ENCODE data around the gene UBE3B. TPM values are rescaled to one million over a fixed set of nuclear protein-coding genes. Genes with fewer than 3 reads are reported as not detected.

The UBE3B gene
- total RNA-seq, 1 donor from 2014 or later, result 32.6 TPM

DNA sequence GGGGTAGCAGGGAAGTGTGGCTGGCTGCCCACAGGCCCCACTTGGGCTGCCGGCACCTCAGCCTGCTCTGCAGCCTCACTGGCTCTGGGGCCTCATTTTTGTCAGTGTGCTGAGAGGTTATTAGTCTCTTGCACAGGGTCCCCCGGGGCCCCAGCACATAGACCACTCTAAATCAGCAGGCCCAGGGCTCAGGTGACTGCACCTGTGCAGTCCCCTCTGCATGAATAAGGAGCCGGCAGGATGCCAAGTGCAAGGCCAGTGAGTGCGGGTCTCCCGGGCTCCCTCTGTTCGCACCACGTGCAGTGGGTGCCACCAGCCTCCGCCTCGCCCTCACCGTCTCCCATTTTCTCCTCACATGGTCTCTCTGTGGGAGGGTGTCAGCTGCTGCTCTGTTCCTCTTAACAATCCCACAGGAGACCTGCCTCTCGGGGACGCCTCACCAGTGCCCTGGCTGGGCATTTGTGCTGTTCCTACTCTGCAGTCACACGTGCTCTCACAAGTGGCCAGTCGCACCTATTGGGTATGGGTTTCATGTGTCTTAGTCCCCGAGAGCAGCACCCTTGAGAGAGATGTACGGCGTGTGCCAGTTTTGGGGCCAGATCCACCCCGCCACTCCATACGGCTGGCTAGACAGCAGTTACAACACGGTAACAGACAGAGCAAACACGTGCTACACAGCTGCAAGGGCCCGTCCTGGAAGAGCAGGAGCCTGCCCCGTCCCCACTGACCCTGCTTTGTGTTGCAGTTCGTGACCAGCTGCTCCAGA lies 55.5 kb downstream of the UBE3B start:
- DNase-seq (ENCODE audit: low read depth), result no peak
- H3K36me3 ChIP-seq (ENCODE audit: control insufficient read depth, insufficient read depth, low read length), result peaks cover 9% of the 10 kb centered on the region
- H3K4me3 ChIP-seq (ENCODE audit: low read depth, low read length), result no peak overlapping the region
- no peaks in the 10 kb centered on the region for H3K27me3 ChIP-seq (ENCODE audit: control insufficient read depth, insufficient read depth, low read length)
- TF ChIP-seq, protein P1, sequence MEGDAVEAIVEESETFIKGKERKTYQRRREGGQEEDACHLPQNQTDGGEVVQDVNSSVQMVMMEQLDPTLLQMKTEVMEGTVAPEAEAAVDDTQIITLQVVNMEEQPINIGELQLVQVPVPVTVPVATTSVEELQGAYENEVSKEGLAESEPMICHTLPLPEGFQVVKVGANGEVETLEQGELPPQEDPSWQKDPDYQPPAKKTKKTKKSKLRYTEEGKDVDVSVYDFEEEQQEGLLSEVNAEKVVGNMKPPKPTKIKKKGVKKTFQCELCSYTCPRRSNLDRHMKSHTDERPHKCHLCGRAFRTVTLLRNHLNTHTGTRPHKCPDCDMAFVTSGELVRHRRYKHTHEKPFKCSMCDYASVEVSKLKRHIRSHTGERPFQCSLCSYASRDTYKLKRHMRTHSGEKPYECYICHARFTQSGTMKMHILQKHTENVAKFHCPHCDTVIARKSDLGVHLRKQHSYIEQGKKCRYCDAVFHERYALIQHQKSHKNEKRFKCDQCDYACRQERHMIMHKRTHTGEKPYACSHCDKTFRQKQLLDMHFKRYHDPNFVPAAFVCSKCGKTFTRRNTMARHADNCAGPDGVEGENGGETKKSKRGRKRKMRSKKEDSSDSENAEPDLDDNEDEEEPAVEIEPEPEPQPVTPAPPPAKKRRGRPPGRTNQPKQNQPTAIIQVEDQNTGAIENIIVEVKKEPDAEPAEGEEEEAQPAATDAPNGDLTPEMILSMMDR (IDR thresholded peaks at IDR 0.05; ENCODE audit: insufficient read depth, low read length, severe bottlenecking), result no peak
- no peak for FAIRE-seq

DNA sequence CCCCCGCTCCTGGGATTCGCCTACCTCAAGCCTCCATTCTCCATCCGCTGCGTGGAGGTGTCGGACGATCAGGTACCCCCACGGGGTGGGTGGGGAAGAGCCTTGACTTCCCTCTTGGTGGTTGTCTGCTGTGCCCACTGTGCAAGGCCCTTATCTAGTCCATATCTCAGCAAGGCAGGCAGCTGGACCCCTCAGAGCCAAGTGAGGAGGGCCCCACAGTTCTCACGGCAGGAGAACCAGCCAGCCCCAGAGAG lies 56.0 kb downstream of the UBE3B start:
- Histone ChIP-seq H3K4me3 (ENCODE audit: low read depth, low read length) (no peak overlapping the region), H3K36me3 (ENCODE audit: control insufficient read depth, insufficient read depth, low read length) (peaks cover 9% of the 10 kb centered on the region), H3K27me3 (ENCODE audit: control insufficient read depth, insufficient read depth, low read length) (no peaks in the 10 kb centered on the region)
- no peak for FAIRE-seq
- TF ChIP-seq, protein P1 (IDR thresholded peaks at IDR 0.05; ENCODE audit: insufficient read depth, low read length, severe bottlenecking), result no peak
- DNase-seq (ENCODE audit: low read depth), result no peak

DNA sequence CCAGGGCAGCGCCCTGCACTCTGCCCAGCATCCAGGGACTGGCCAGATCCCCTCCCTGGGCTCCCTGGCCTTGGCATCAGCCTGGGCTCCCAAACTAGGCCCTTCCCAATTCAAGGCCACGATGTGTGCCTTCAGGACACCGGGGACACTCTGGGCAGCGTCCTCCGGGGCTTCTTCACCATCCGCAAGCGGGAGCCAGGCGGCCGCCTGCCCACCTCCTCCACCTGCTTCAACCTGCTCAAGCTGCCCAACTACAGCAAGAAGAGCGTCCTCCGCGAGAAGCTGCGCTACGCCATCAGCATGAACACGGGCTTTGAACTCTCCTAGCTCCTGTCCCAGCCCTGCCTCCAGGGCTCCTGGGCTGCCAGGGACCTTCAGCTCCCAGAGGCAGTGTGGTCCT lies 57.0 kb downstream of the UBE3B start:
- H3K4me3 ChIP-seq (ENCODE audit: low read depth, low read length), result no peak overlapping the region
- peaks cover 9% of the 10 kb centered on the region for H3K36me3 ChIP-seq (ENCODE audit: control insufficient read depth, insufficient read depth, low read length)
- DNase-seq (ENCODE audit: low read depth) (no peak), FAIRE-seq (no peak)
- TF ChIP-seq, protein P1 (IDR thresholded peaks at IDR 0.05; ENCODE audit: insufficient read depth, low read length, severe bottlenecking), result no peak
- no peaks in the 10 kb centered on the region for H3K27me3 ChIP-seq (ENCODE audit: control insufficient read depth, insufficient read depth, low read length)

DNA sequence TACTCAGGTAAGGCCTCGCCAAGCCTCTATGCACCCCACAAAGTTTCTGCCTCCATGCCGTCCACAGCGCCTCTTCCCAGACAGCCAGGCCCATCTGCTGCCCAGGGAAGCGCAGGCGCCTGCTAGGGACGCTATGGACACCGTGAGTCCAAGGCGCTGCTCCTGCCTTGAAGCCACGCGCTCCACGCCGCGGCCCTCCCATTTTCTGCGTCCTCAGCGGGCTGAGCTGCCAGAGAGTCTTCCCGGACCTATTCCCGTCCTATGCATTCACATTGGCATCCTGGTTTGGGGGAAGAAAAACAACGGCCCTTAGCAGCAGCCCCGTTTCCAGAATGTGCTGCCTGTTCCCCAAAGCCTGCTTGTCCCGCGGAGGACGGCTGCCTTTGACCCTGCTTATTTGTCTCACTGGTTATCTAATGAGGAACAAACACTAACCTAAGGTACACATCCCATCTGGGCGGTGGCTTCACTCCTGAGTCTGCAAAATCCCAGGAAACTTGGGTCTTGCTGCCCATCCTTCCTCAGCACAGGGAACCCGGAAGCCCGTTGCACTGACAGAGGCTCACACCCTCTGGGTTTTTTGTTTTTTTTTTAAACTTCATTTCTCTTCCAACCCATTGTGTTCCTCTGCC lies 57.9 kb downstream of the UBE3B start:
- no peak overlapping the region for H3K4me3 ChIP-seq (ENCODE audit: low read depth, low read length)
- H3K27me3 ChIP-seq (ENCODE audit: control insufficient read depth, insufficient read depth, low read length), result no peaks in the 10 kb centered on the region
- FAIRE-seq (no peak), DNase-seq (ENCODE audit: low read depth) (no peak)
- peaks cover 7% of the 10 kb centered on the region for H3K36me3 ChIP-seq (ENCODE audit: control insufficient read depth, insufficient read depth, low read length)
- TF ChIP-seq, protein P1 (IDR thresholded peaks at IDR 0.05; ENCODE audit: insufficient read depth, low read length, severe bottlenecking), result no peak

DNA sequence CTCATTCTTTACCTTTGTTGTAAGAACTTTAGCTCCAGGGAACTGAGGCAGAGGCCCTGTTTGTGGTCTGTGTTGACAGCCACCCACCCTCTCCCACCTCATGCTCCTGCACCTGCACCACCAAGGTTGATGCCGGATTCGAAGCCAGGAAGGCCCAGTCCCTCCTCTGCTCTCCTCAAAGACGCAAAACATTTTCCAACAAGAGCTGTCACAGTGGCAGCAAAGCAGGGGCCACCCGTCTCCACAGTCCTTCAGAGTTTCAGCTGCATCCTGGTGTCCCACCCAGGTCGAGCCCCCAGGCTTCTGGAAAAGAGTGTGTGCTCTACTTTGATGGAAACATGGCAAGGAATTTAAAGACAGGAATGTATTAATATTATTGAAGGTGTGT lies 58.4 kb downstream of the UBE3B start:
- DNase-seq (ENCODE audit: low read depth) (no peak), FAIRE-seq (no peak)
- H3K27me3 ChIP-seq (ENCODE audit: control insufficient read depth, insufficient read depth, low read length), result no peaks in the 10 kb centered on the region
- peaks cover 7% of the 10 kb centered on the region for H3K36me3 ChIP-seq (ENCODE audit: control insufficient read depth, insufficient read depth, low read length)
- no peak overlapping the region for H3K4me3 ChIP-seq (ENCODE audit: low read depth, low read length)
- TF ChIP-seq, protein P1 (IDR thresholded peaks at IDR 0.05; ENCODE audit: insufficient read depth, low read length, severe bottlenecking), result no peak

DNA sequence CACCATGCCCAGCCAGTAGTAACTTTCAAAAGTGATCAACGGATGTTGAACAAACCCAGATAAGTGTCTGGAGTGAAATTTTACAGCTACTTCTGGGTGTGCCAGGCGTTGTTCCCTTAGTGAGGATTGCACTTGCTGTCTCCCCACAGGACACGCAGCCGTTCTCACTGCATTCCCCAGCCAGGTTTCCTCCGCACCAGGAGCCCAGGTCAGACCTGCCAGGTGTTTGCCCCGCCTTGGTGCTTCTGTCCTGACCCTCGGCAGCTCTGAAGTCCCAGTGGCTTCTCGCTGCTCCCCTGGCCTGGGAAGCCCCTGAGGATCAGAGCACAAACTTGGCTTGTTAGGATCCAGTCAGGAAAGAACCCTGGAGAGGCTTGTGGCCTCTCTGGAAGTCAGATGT lies 59.7 kb downstream of the UBE3B start:
- peaks cover 7% of the 10 kb centered on the region for H3K36me3 ChIP-seq (ENCODE audit: control insufficient read depth, insufficient read depth, low read length)
- DNase-seq (ENCODE audit: low read depth) (no peak), FAIRE-seq (no peak)
- TF ChIP-seq, protein P1 (IDR thresholded peaks at IDR 0.05; ENCODE audit: insufficient read depth, low read length, severe bottlenecking), result no peak
- no peaks in the 10 kb centered on the region for H3K27me3 ChIP-seq (ENCODE audit: control insufficient read depth, insufficient read depth, low read length)
- H3K4me3 ChIP-seq (ENCODE audit: low read depth, low read length), result no peak overlapping the region

Measured in bronchial epithelial cell (primary cell).